GM12892 (cell line): ENCODE results near the gene LOXL1.

ENCODE experiments used
- POLR2A ChIP-seq: IDR thresholded peaks from 2 replicates; pipeline ENCODE4 v1.6.1; 2011; ENCODE audit warnings: low read depth, low read length, control low read depth
- POLR2AphosphoS5 ChIP-seq: IDR thresholded peaks from 2 replicates; pipeline ENCODE4 v1.6.1; 2011; ENCODE audit warnings: low read depth, low read length, control low read depth

- no peak for TF ChIP-seq POLR2AphosphoS5
- no peak for TF ChIP-seq POLR2A
These were observed 5.2 kb downstream of the LOXL1 start for GRCh38 chr15:73931441-73931840.
